Measurements from ENCODE around the gene RNU5D-1. TPM values are rescaled to one million over a fixed set of nuclear protein-coding genes. Genes with fewer than 3 reads are reported as not detected.
A peak's percentile ranks its signal among the peaks of the same experiment; 100 is the strongest.

The RNU5D-1 gene
- total and polyA plus RNA-seq, 12 donors, result not detected

GRCh38 chr1:44718091-44718490 lies 12.9 kb downstream of the RNU5D-1 start:
- no peak for DNase-seq
- peaks cover 0 to 31% (median 6%) of the 10 kb centered on the region in 9 donors for H3K4me1 ChIP-seq
- intact Hi-C loops (cut with DNase I), result loop anchor here in 1 of 10 donors (5.0 kb wide), 1 partner anchor 584 kb away; no protein-coding TSS in a partner anchor
- no peak overlapping the region for H3K27ac ChIP-seq
- no peak for TF ChIP-seq CTCF (IDR thresholded peaks at IDR 0.05)
- 83 to 85% methylated on average over 6 of the region's 6 CpGs for WGBS, 2 donors
- H3K9me3 ChIP-seq, result no peaks in the 10 kb centered on the region
- no peaks in the 10 kb centered on the region for H3K36me3 ChIP-seq
- ATAC-seq, result no peak
- H3K4me3 ChIP-seq, result no peak overlapping the region
- peaks cover 0 to 4% (median 0%) of the 10 kb centered on the region in 7 donors for H3K27me3 ChIP-seq

GRCh38 chr1:44717653-44718052 lies 13.3 kb downstream of the RNU5D-1 start:
- peaks cover 0 to 4% (median 0%) of the 10 kb centered on the region in 7 donors for H3K27me3 ChIP-seq
- no peak overlapping the region for H3K27ac ChIP-seq
- H3K4me1 ChIP-seq, result peaks cover 0 to 27% (median 6%) of the 10 kb centered on the region in 9 donors
- ATAC-seq (no peak), DNase-seq (no peak)
- intact Hi-C loops (cut with DNase I), result loop anchor here in 1 of 10 donors (5.0 kb wide), 1 partner anchor 585 kb away; no protein-coding TSS in a partner anchor
- H3K36me3 ChIP-seq, result no peaks in the 10 kb centered on the region
- no peak overlapping the region for H3K4me3 ChIP-seq
- no peak for TF ChIP-seq CTCF (IDR thresholded peaks at IDR 0.05)
- WGBS, 2 donors, result 53 to 69% methylated on average over 1 of the region's 1 CpG
- H3K9me3 ChIP-seq, result no peaks in the 10 kb centered on the region

GRCh38 chr1:44717156-44717555 lies 13.8 kb downstream of the RNU5D-1 start:
- WGBS, 2 donors, result 89 to 93% methylated on average over 4 of the region's 4 CpGs
- intact Hi-C loops (cut with DNase I), result loop anchor here in 1 of 10 donors (5.0 kb wide), 1 partner anchor 585 kb away; no protein-coding TSS in a partner anchor
- ATAC-seq (no peak), DNase-seq (no peak)
- H3K36me3 ChIP-seq, result no peaks in the 10 kb centered on the region
- no peak overlapping the region for H3K27ac ChIP-seq
- no peaks in the 10 kb centered on the region for H3K9me3 ChIP-seq
- no peak overlapping the region for H3K4me3 ChIP-seq
- H3K27me3 ChIP-seq, result peaks cover 0 to 4% (median 0%) of the 10 kb centered on the region in 7 donors
- TF ChIP-seq CTCF (IDR thresholded peaks at IDR 0.05), result no peak
- H3K4me1 ChIP-seq, result peaks cover 0 to 22% (median 6%) of the 10 kb centered on the region in 9 donors

GRCh38 chr1:44714944-44715571 lies 15.9 kb downstream of the RNU5D-1 start:
- DNase-seq, result peak in 1 of 2 donors; percentile 64
- intact Hi-C loops (cut with DNase I), result loop anchor here in 1 of 10 donors (5.0 kb wide), 1 partner anchor 587 kb away; no protein-coding TSS in a partner anchor
- Histone ChIP-seq H3K4me1 (peaks cover 0 to 10% (median 6%) of the 10 kb centered on the region in 9 donors), H3K9me3 (no peaks in the 10 kb centered on the region), H3K27me3 (peaks cover 0 to 6% (median 0%) of the 10 kb centered on the region in 7 donors), H3K4me3 (no peak overlapping the region), H3K27ac (no peak overlapping the region), H3K36me3 (no peaks in the 10 kb centered on the region)
- WGBS, 2 donors, result 9 to 11% methylated on average over 9 of the region's 9 CpGs
- ATAC-seq, result peak; percentile 64 to 84 (median 72)
- peak; percentile 82 to 97 (median 92) for TF ChIP-seq CTCF (IDR thresholded peaks at IDR 0.05)
